ENCODE data around the gene OSBPL10. TPM values are rescaled to one million over a fixed set of nuclear protein-coding genes. Genes with fewer than 3 reads are reported as not detected.

The OSBPL10 gene
- total and polyA plus RNA-seq, 2 of the 4 experiments (the other 2 are of a cell fraction), result 9.5 to 10.1 TPM

- Histone ChIP-seq H3K9ac (ENCODE audit: low read depth, low read length) (no peak overlapping the region), H4K91ac (ENCODE audit: insufficient read depth, low read depth, low read length) (no peak overlapping the region), H2BK20ac (ENCODE audit: low read depth, low read length) (no peak overlapping the region), H3K4me3 (ENCODE audit: insufficient read depth, low read depth, low read length) (no peak overlapping the region), H2BK15ac (ENCODE audit: low read depth, low read length) (no peak overlapping the region), H3K4me2 (ENCODE audit: low read depth, low read length) (no peak overlapping the region), H2AK5ac (ENCODE audit: low read depth, low read length) (no peak overlapping the region), H3K4me1 (ENCODE audit: control insufficient read depth, insufficient read depth, low read length) (peaks cover 3% of the 10 kb centered on the region; the same call in 1 of the 2 replicates), H2AFZ (replicated peaks; ENCODE audit: low read length, poor library complexity) (no peak overlapping the region), H4K5ac (ENCODE audit: low read depth, low read length) (no peak overlapping the region), H2BK120ac (ENCODE audit: low read depth, low read length) (no peak overlapping the region), H3K14ac (replicated peaks; ENCODE audit: low read depth, low read length) (no peak overlapping the region), H2AK9ac (replicated peaks; ENCODE audit: low read depth, low read length, poor library complexity) (no peak overlapping the region), H3K18ac (ENCODE audit: low read depth, low read length) (no peak overlapping the region), H4K8ac (ENCODE audit: low read depth in 2 of 2, low read length in 2 of 2) (no peak overlapping the region), H3K23ac (ENCODE audit: low read depth, low read length) (no peak overlapping the region), H3K79me1 (ENCODE audit: low read depth in 1 of 2, low read length in 2 of 2) (no peaks in the 10 kb centered on the region), H3K9me3 (ENCODE audit: control insufficient read depth, insufficient read depth, low read length) (no peaks in the 10 kb centered on the region), H3K27me3 (ENCODE audit: control insufficient read depth, insufficient read depth, low read length) (no peaks in the 10 kb centered on the region), H3K27ac (ENCODE audit: insufficient read depth, low read length) (no peak overlapping the region), H4K20me1 (ENCODE audit: insufficient read depth, low read length) (no peaks in the 10 kb centered on the region), H3K4ac (ENCODE audit: low read depth, low read length) (no peak overlapping the region), H3K36me3 (ENCODE audit: control insufficient read depth, insufficient read depth, low read length) (peaks cover 3% of the 10 kb centered on the region; the same call in 1 of the 2 replicates), H3K56ac (ENCODE audit: extremely low read depth, insufficient read depth, low read length) (no peak overlapping the region), H2BK5ac (ENCODE audit: low read depth, low read length, poor library complexity, severe bottlenecking) (no peak overlapping the region), H3K9me1 (ENCODE audit: insufficient read depth, low read length) (peaks cover 6% of the 10 kb centered on the region)
- dilution Hi-C loops (cut with HindIII; ENCODE audit: low sequenced_read_pairs, unreplicated experiment) (no loop called here), intact Hi-C loops (cut with micrococcal nuclease) (no loop called here), in situ Hi-C loops (cut with MboI; ENCODE audit: low sequenced_read_pairs) (no loop called here)
- WGBS, 2 experiments (ENCODE audit: extremely low coverage in 2 of 2, insufficient read length in 1 of 2), result no CpG with 5 or more reads among the region's 1 CpG
- no TSS peak for BruUV-seq (replicated peaks)
- ATAC-seq (ENCODE audit: low read depth), result no peak
- POLR2A ChIA-PET (ENCODE audit: unreplicated experiment), result no interaction called here
- CTCF ChIA-PET, result interaction anchor here (0.6 kb wide), 1 partner anchor 16 kb away, joined by 3 read pairs; no protein-coding TSS in a partner anchor
- TF ChIP-seq CTCF (conservative IDR thresholded peaks at IDR 0.05; ENCODE audit: low read depth, low read length) (no peak), RCOR1 (IDR thresholded peaks at IDR 0.05; ENCODE audit: insufficient replicate concordance, low read length) (no peak), CHD1 (IDR thresholded peaks at IDR 0.05; ENCODE audit: low read depth, low read length) (no peak)
- DNase-seq, result no peak
These were observed 313.5 kb downstream of the OSBPL10 start for GRCh38 chr3:31667582-31667981.
